ENCODE measurements around the gene TMEFF2. TPM values are rescaled to one million over a fixed set of nuclear protein-coding genes. Genes with fewer than 3 reads are reported as not detected.

TMEFF2 gene
- total and polyA plus RNA-seq, 2 of the 8 experiments (the other 6 are each of a cell fraction or from before 2014, with no cell fraction given): 0.91 to 3.7 TPM

GRCh38 chr2:191941376-191941929 is 253.3 kb downstream of the TMEFF2 start:
- no peaks in the 10 kb centered on the region for H3K9me3 ChIP-seq (ENCODE audit: insufficient read depth in 2 of 2, low read depth in 1 of 2, low read length in 1 of 2)
- no peaks in the 10 kb centered on the region for H4K20me1 ChIP-seq (replicated peaks in 1 of 2; ENCODE audit: control insufficient read depth in 1 of 2, insufficient read depth in 2 of 2, low read length in 2 of 2)
- no peaks in the 10 kb centered on the region for H3K79me2 ChIP-seq (ENCODE audit: control insufficient read depth in 1 of 2, insufficient read depth in 2 of 2, low read length in 2 of 2)
- no peak overlapping the region for H3K23ac ChIP-seq (ENCODE audit: insufficient read length)
- DNase-seq (ENCODE audit: low read depth in 1 of 2, low spot score in 2 of 2): no peak
- H3K56ac ChIP-seq (replicated peaks; ENCODE audit: insufficient read length, low read depth, low read length): no peak overlapping the region
- H2BK15ac ChIP-seq (ENCODE audit: low read length): no peak overlapping the region
- no peaks in the 10 kb centered on the region for H3K23me2 ChIP-seq (ENCODE audit: low read depth, low read length)
- CTCF ChIA-PET (ENCODE audit: partially characterized antibody): no interaction called here
- no peak overlapping the region for H2BK5ac ChIP-seq (ENCODE audit: low read depth, low read length)
- no peak overlapping the region for H3K4me3 ChIP-seq (ENCODE audit: extremely low read depth in 1 of 4, insufficient read depth in 2 of 4, low read depth in 3 of 4, low read length in 4 of 4)
- no peak overlapping the region for H3K18ac ChIP-seq (ENCODE audit: extremely low read depth, low read length)
- no peak overlapping the region for H2AK5ac ChIP-seq (ENCODE audit: low read depth, low read length)
- 95% methylated on average over 3 of the region's 3 CpGs; no CpG with 5 or more reads in 1 of the 2 experiments for WGBS, 2 experiments (ENCODE audit: extremely low coverage in 1 of 2, insufficient coverage in 1 of 2, insufficient read length in 1 of 2, insufficient replicate concordance in 2 of 2, low coverage in 1 of 2, low lambda C conversion rate in 2 of 2, missing lambda C conversion rate in 1 of 2)
- H3K9ac ChIP-seq (replicated peaks in 1 of 4; ENCODE audit: extremely low read depth in 1 of 4, low read depth in 3 of 4, low read length in 3 of 4): no peak overlapping the region
- no peaks in the 10 kb centered on the region for H3K27me3 ChIP-seq (replicated peaks in 1 of 4; ENCODE audit: control insufficient read depth in 3 of 4, extremely low read depth in 1 of 4, insufficient read depth in 3 of 4, low read length in 3 of 4)
- no peak overlapping the region for H3K14ac ChIP-seq (ENCODE audit: insufficient read length)
- H3K79me1 ChIP-seq (ENCODE audit: low read depth, low read length): no peaks in the 10 kb centered on the region
- POLR2A ChIA-PET (ENCODE audit: partially characterized antibody): no interaction called here
- H4K91ac ChIP-seq (replicated peaks; ENCODE audit: insufficient read length, low read length): no peak overlapping the region
- H3K4me2 ChIP-seq (ENCODE audit: insufficient read depth in 1 of 2, low read depth in 2 of 2, low read length in 2 of 2): no peak overlapping the region
- no peak overlapping the region for H4K8ac ChIP-seq (ENCODE audit: extremely low read depth, insufficient read depth, low read length)
- H2BK20ac ChIP-seq (ENCODE audit: low read length): no peak overlapping the region
- no peaks in the 10 kb centered on the region for H3K4me1 ChIP-seq (replicated peaks in 1 of 4; ENCODE audit: control insufficient read depth in 3 of 4, insufficient read depth in 4 of 4, low read length in 3 of 4)
- no peak for FAIRE-seq
- H2BK12ac ChIP-seq (ENCODE audit: low read depth, low read length): no peak overlapping the region
- H3K36me3 ChIP-seq (ENCODE audit: control insufficient read depth in 2 of 4, insufficient read depth in 4 of 4, low read length in 3 of 4): no peaks in the 10 kb centered on the region
- no peak overlapping the region for H2BK120ac ChIP-seq (replicated peaks; ENCODE audit: low read depth, low read length)
- no peak overlapping the region for H4K5ac ChIP-seq (ENCODE audit: insufficient read length, low read depth, low read length)
- H3K27ac ChIP-seq (ENCODE audit: low read depth, low read length): no peak overlapping the region
- no peak overlapping the region for H3K4ac ChIP-seq (replicated peaks; ENCODE audit: insufficient read length, low read depth, low read length)
- no peak overlapping the region for H2AFZ ChIP-seq (ENCODE audit: low read length)
- no peak for TF ChIP-seq GTF2F1 (IDR thresholded peaks at IDR 0.05; ENCODE audit: borderline replicate concordance, low read depth, low read length)
- no peak for TF ChIP-seq EP300 (IDR thresholded peaks at IDR 0.05; ENCODE audit: borderline replicate concordance in 1 of 2, low read depth in 2 of 2, low read length in 2 of 2)
- TF ChIP-seq USF2 (IDR thresholded peaks at IDR 0.05; ENCODE audit: low read length): no peak
- TF ChIP-seq SRF (IDR thresholded peaks at IDR 0.05; ENCODE audit: low read depth, low read length): no peak
- TF ChIP-seq JUND (IDR thresholded peaks at IDR 0.05; ENCODE audit: low read length): no peak
- TF ChIP-seq TEAD4 (IDR thresholded peaks at IDR 0.05; ENCODE audit: low read depth, low read length): no peak
- TF ChIP-seq CHD2 (IDR thresholded peaks at IDR 0.05; ENCODE audit: low read length): no peak
- no peak for TF ChIP-seq CTBP2 (IDR thresholded peaks at IDR 0.05; ENCODE audit: borderline replicate concordance, insufficient read depth, insufficient read length, low read length)
- TF ChIP-seq HDAC6 (IDR thresholded peaks at IDR 0.05; ENCODE audit: low read depth, low read length): no peak
- TF ChIP-seq KDM4A (IDR thresholded peaks at IDR 0.05; ENCODE audit: low read depth, low read length, severe bottlenecking): no peak
- TF ChIP-seq CBX5 (IDR thresholded peaks at IDR 0.05; ENCODE audit: low read depth, low read length): no peak
- no peak for TF ChIP-seq SIX5 (IDR thresholded peaks at IDR 0.05; ENCODE audit: low read depth, low read length)
- no peak for TF ChIP-seq MAX (IDR thresholded peaks at IDR 0.05)

Data from H1 (cell line).